ENCODE measurements around the gene ADGRE2. TPM values are rescaled to one million over a fixed set of nuclear protein-coding genes. Genes with fewer than 3 reads are reported as not detected.
A peak's percentile ranks its signal among the peaks of the same experiment; 100 is the strongest.

ADGRE2 gene
- polyA plus RNA-seq, 3 donors, result 13.1 to 91.1 (median 47.6) TPM

GRCh38 chr19:14704450-14704849 is 73.9 kb downstream of the ADGRE2 start:
- no peaks in the 10 kb centered on the region for H3K27me3 ChIP-seq (ENCODE audit: control insufficient read depth in 2 of 2, insufficient read depth in 2 of 2, low read length in 2 of 2)
- intact Hi-C loops (cut with micrococcal nuclease), result no loop called here
- H2AFZ ChIP-seq (ENCODE audit: insufficient read depth, low read depth, low read length, poor library complexity, severe bottlenecking), result no peak overlapping the region
- no peaks in the 10 kb centered on the region for H3K79me2 ChIP-seq (ENCODE audit: insufficient read depth, low read length)
- Mint-ChIP-seq H3K4me1 (no peaks in the 10 kb centered on the region), H3K27ac (no peak overlapping the region), H3K9me3 (peaks cover 1 to 39% (median 32%) of the 10 kb centered on the region in 7 donors), H3K27me3 (ENCODE audit: low read depth in 3 of 3) (peaks cover 0 to 2% (median 0%) of the 10 kb centered on the region in 3 donors), H3K36me3 (peaks cover 89 to 96% of the 10 kb centered on the region in 2 donors), H3K4me3 (no peak overlapping the region)
- H3K27ac ChIP-seq (ENCODE audit: low read depth in 1 of 2, low read length in 2 of 2), result peak overlapping the region in 1 of 2 donors; percentile 18
- TF ChIP-seq CTCF (IDR thresholded peaks at IDR 0.05), result no peak
- no peak overlapping the region for H3K9ac ChIP-seq (ENCODE audit: insufficient read depth, low read length, poor library complexity, severe bottlenecking)
- peaks cover 91 to 100% of the 10 kb centered on the region in 2 donors for H3K36me3 ChIP-seq (replicated peaks in 1 of 2; ENCODE audit: control insufficient read depth in 1 of 2, insufficient read depth in 2 of 2, low read length in 2 of 2)
- 100% methylated on average over 5 of the region's 6 CpGs for WGBS (ENCODE audit: insufficient coverage)
- peaks cover 8% of the 10 kb centered on the region for H4K20me1 ChIP-seq (ENCODE audit: insufficient read depth, low read length)
- no peaks in the 10 kb centered on the region for H3K4me1 ChIP-seq (ENCODE audit: control insufficient read depth in 1 of 2, insufficient read depth in 2 of 2, low read length in 2 of 2)
- no peak for DNase-seq
- H3K9me3 ChIP-seq (replicated peaks in 1 of 2; ENCODE audit: control insufficient read depth in 1 of 2, insufficient read depth in 1 of 2, low read length in 2 of 2), result peaks cover 8 to 17% of the 10 kb centered on the region in 2 donors
- H3K4me3 ChIP-seq (replicated peaks in 1 of 3; ENCODE audit: low read depth in 2 of 3, low read length in 3 of 3), result no peak overlapping the region
- no peak overlapping the region for H3K4me2 ChIP-seq (replicated peaks; ENCODE audit: extremely low read depth, low read length, poor library complexity, severe bottlenecking)

DNA sequence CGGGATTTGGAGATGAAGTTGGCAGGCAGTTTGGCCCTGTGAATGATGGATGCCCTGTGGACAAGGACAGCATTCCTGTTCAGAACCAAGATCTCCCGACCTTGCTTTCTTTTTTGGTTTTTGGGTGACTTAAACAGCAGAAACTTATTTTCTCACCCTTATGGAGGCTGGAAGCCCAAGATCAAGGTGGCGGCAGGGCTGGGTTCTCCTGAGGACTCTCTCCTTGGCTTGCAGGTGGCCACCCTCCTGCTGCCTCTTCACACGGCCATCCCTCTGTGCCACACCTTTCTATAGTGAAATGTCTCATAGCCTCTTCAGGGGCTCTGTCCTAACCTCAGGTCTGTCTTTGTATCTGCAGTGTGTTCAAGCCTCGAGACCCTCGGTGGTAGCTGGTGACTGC is 74.5 kb downstream of the ADGRE2 start:
- H3K9me3 Mint-ChIP-seq, result peaks cover 1 to 39% (median 28%) of the 10 kb centered on the region in 7 donors
- TF ChIP-seq CTCF (IDR thresholded peaks at IDR 0.05), result no peak
- no peak for DNase-seq
- intact Hi-C loops (cut with micrococcal nuclease), result no loop called here
- H3K27ac Mint-ChIP-seq, result peak overlapping the region in 2 of 7 donors; percentile 13 to 67
- Histone ChIP-seq H3K9me3 (replicated peaks in 1 of 2; ENCODE audit: control insufficient read depth in 1 of 2, insufficient read depth in 1 of 2, low read length in 2 of 2) (peaks cover 8 to 17% of the 10 kb centered on the region in 2 donors), H3K27ac (ENCODE audit: low read depth in 1 of 2, low read length in 2 of 2) (peak overlapping the region in 1 of 2 donors; percentile 18), H3K4me2 (replicated peaks; ENCODE audit: extremely low read depth, low read length, poor library complexity, severe bottlenecking) (no peak overlapping the region), H3K27me3 (ENCODE audit: control insufficient read depth in 2 of 2, insufficient read depth in 2 of 2, low read length in 2 of 2) (no peaks in the 10 kb centered on the region), H2AFZ (ENCODE audit: insufficient read depth, low read depth, low read length, poor library complexity, severe bottlenecking) (no peak overlapping the region), H3K9ac (ENCODE audit: insufficient read depth, low read length, poor library complexity, severe bottlenecking) (no peak overlapping the region), H3K79me2 (ENCODE audit: insufficient read depth, low read length) (no peaks in the 10 kb centered on the region), H3K4me3 (replicated peaks in 1 of 3; ENCODE audit: low read depth in 2 of 3, low read length in 3 of 3) (no peak overlapping the region), H3K4me1 (ENCODE audit: control insufficient read depth in 1 of 2, insufficient read depth in 2 of 2, low read length in 2 of 2) (no peaks in the 10 kb centered on the region), H4K20me1 (ENCODE audit: insufficient read depth, low read length) (peaks cover 8% of the 10 kb centered on the region), H3K36me3 (replicated peaks in 1 of 2; ENCODE audit: control insufficient read depth in 1 of 2, insufficient read depth in 2 of 2, low read length in 2 of 2) (peaks cover 91 to 100% of the 10 kb centered on the region in 2 donors)
- H3K27me3 Mint-ChIP-seq (ENCODE audit: low read depth in 3 of 3), result no peaks in the 10 kb centered on the region
- peaks cover 88 to 95% of the 10 kb centered on the region in 2 donors for H3K36me3 Mint-ChIP-seq
- no peaks in the 10 kb centered on the region for H3K4me1 Mint-ChIP-seq
- whole genome bisulfite sequencing (ENCODE audit: insufficient coverage), result 100% methylated on average over 2 of the region's 6 CpGs
- H3K4me3 Mint-ChIP-seq, result no peak overlapping the region

Measured in CD14-positive monocyte (primary cell).